Mesendoderm (in vitro differentiated cells): ENCODE measurements around the gene TMEM272.

Experiments used
- DNase-seq: peaks from one replicate; pipeline ENCODE4 v3.0.0; 2013
- H2AK5ac ChIP-seq: 2 replicates; pipeline ENCODE4 v1.6.1; 2013; ENCODE audit warnings: low read length, inconsistent platforms
- H2BK120ac ChIP-seq: 2 replicates; pipeline ENCODE4 v1.6.1; 2013; ENCODE audit warnings: low read depth, mild to moderate bottlenecking, low read length, moderate library complexity, mixed read lengths
- H2BK15ac ChIP-seq: replicated peaks from 2 replicates; pipeline ENCODE4 v1.6.1; 2013; ENCODE audit warnings: low read depth, mild to moderate bottlenecking, moderate library complexity
- H2BK5ac ChIP-seq: 2 replicates; pipeline ENCODE4 v1.6.1; 2013; ENCODE audit warnings: low read length, inconsistent platforms
- H3K18ac ChIP-seq: 2 replicates; pipeline ENCODE4 v1.6.1; 2013; ENCODE audit warnings: mild to moderate bottlenecking, low read length, mixed read lengths
- H3K23ac ChIP-seq: one replicate; pipeline ENCODE4 v1.6.1; 2013; ENCODE audit warnings: low read length
- H3K27ac ChIP-seq: 2 replicates; pipeline ENCODE4 v1.5.1; 2013; ENCODE audit warnings: low read depth, mild to moderate bottlenecking, inconsistent platforms, low read length, moderate library complexity
- H3K27me3 ChIP-seq: 2 replicates; pipeline ENCODE4 v1.6.1; 2013; ENCODE audit warnings: low read length, control low read depth, mild to moderate bottlenecking, inconsistent platforms; ENCODE audit not compliant: insufficient read depth, poor library complexity
- H3K36me3 ChIP-seq: 2 replicates; pipeline ENCODE4 v1.6.1; 2013; ENCODE audit warnings: low read length, inconsistent platforms; ENCODE audit not compliant: control insufficient read depth, insufficient read depth
- H3K4ac ChIP-seq: one replicate; pipeline ENCODE4 v1.6.1; 2013; ENCODE audit warnings: low read depth, mild to moderate bottlenecking, low read length, moderate library complexity
- H3K4me1 ChIP-seq: 2 replicates; pipeline ENCODE4 v1.6.1; 2013; ENCODE audit warnings: low read depth, low read length, inconsistent platforms; ENCODE audit not compliant: control insufficient read depth
- H3K4me2 ChIP-seq: 2 replicates; pipeline ENCODE4 v1.6.1; 2013; ENCODE audit warnings: low read length
- H3K4me3 ChIP-seq: 2 replicates; pipeline ENCODE4 v1.5.1; 2013; ENCODE audit warnings: mild to moderate bottlenecking, low read length
- H3K56ac ChIP-seq: one replicate; pipeline ENCODE4 v1.6.1; 2013; ENCODE audit warnings: low read length
- H3K79me1 ChIP-seq: 2 replicates; pipeline ENCODE4 v1.6.1; 2013; ENCODE audit warnings: low read length, inconsistent platforms
- H3K79me2 ChIP-seq: 2 replicates; pipeline ENCODE4 v1.6.1; 2013; ENCODE audit warnings: mild to moderate bottlenecking, low read length; ENCODE audit not compliant: control insufficient read depth, insufficient read depth
- H3K9ac ChIP-seq: 2 replicates; pipeline ENCODE4 v1.6.1; 2013; ENCODE audit warnings: low read length, inconsistent platforms
- H4K5ac ChIP-seq: one replicate; pipeline ENCODE4 v1.6.1; 2013; ENCODE audit warnings: low read length
- H4K8ac ChIP-seq: one replicate; pipeline ENCODE4 v1.6.1; 2013; ENCODE audit warnings: low read depth, mild to moderate bottlenecking, control low read depth, low read length, moderate library complexity
- WGBS: extraction: QIAGEN DNeasy Blood & Tissue Kit; methylation state at CpG from one replicate; pipeline ENCODE4 v1.1.7; 2013; ENCODE audit warnings: low lambda C conversion rate, missing lambda C conversion rate; ENCODE audit not compliant: insufficient coverage; ENCODE audit errors: extremely low coverage; 5-methylcytosine and 5-hydroxymethylcytosine counted together

Gene TMEM272

DNA sequence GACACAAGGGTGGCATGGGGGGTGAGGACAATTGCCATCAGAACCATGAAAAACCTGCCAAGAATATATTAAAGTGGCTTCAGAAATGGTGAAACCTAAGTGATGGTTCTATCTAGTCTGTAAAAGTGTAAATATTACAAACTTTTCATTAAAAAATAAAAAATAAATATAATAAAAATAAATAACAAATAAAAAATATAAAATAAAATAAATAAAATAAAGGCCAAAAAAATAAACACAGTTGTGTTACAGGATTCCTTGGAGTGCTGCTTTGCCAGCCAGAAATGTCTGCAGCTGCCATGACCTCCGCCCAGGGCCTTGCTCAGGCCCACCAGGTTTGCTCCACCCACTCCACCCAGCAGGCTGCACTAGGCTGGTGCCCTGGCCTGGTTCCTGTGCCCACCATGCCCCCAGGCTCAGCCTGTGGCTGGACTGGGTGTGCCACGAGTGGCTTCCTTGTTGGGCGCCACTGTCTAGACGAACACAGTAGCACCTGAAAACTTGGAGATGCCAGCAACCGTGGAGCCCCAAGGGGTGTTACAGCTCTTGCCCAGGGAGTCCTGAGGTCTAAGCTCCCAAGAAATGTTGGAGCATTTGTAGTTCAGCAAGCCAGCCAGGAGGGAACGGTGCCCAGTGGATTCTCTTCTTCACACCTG, 37.7 kb upstream of the TMEM272 start:
- H3K79me2 ChIP-seq, result no peaks in the 10 kb centered on the region
- no peaks in the 10 kb centered on the region for H3K4me1 ChIP-seq

GRCh38 chr13:51881296-51881695, 36.3 kb upstream of the TMEM272 start:
- WGBS, result no CpG with 5 or more reads among the region's 1 CpG
- Histone ChIP-seq H3K36me3 (no peaks in the 10 kb centered on the region), H3K4me3 (no peak overlapping the region), H3K4ac (no peak overlapping the region), H3K56ac (no peak overlapping the region), H3K79me1 (no peaks in the 10 kb centered on the region), H2BK5ac (no peak overlapping the region), H3K79me2 (no peaks in the 10 kb centered on the region), H4K8ac (no peak overlapping the region), H3K18ac (no peak overlapping the region), H4K5ac (no peak overlapping the region), H2BK15ac (no peak overlapping the region), H3K27ac (no peak overlapping the region), H3K23ac (no peak overlapping the region), H3K9ac (no peak overlapping the region), H3K4me2 (no peak overlapping the region), H2AK5ac (no peak overlapping the region), H3K4me1 (no peaks in the 10 kb centered on the region), H3K27me3 (no peaks in the 10 kb centered on the region), H2BK120ac (no peak overlapping the region)
- no peak for DNase-seq

More for the DNA sequence above, 37.7 kb upstream of the TMEM272 start:
- no peak overlapping the region for H3K9ac ChIP-seq
- DNase-seq, result no peak
- no peak overlapping the region for H2BK5ac ChIP-seq
- H3K4me2 ChIP-seq, result no peak overlapping the region
- no peaks in the 10 kb centered on the region for H3K27me3 ChIP-seq
- H2BK15ac ChIP-seq, result no peak overlapping the region
- no peak overlapping the region for H3K27ac ChIP-seq
- no peak overlapping the region for H3K18ac ChIP-seq
- no peak overlapping the region for H2AK5ac ChIP-seq
- no CpG with 5 or more reads among the region's 6 CpGs for whole genome bisulfite sequencing
- no peaks in the 10 kb centered on the region for H3K36me3 ChIP-seq
- H4K5ac ChIP-seq, result no peak overlapping the region
- H3K23ac ChIP-seq, result no peak overlapping the region
- H3K56ac ChIP-seq, result no peak overlapping the region
- H2BK120ac ChIP-seq, result no peak overlapping the region
- no peak overlapping the region for H3K4ac ChIP-seq
- H3K79me1 ChIP-seq, result no peaks in the 10 kb centered on the region
- no peak overlapping the region for H3K4me3 ChIP-seq
- H4K8ac ChIP-seq, result no peak overlapping the region

GRCh38 chr13:51879133-51879532, 34.2 kb upstream of the TMEM272 start:
- Histone ChIP-seq H3K79me2 (no peaks in the 10 kb centered on the region), H2BK120ac (no peak overlapping the region), H3K4me2 (no peak overlapping the region), H3K9ac (no peak overlapping the region), H2BK15ac (no peak overlapping the region), H2AK5ac (no peak overlapping the region), H3K36me3 (no peaks in the 10 kb centered on the region), H3K27me3 (no peaks in the 10 kb centered on the region), H3K4me3 (no peak overlapping the region), H4K8ac (no peak overlapping the region), H3K18ac (no peak overlapping the region), H3K56ac (no peak overlapping the region), H3K4ac (no peak overlapping the region), H3K23ac (no peak overlapping the region), H4K5ac (no peak overlapping the region), H3K4me1 (no peaks in the 10 kb centered on the region), H3K27ac (no peak overlapping the region), H3K79me1 (no peaks in the 10 kb centered on the region), H2BK5ac (no peak overlapping the region)
- WGBS, result no CpG with 5 or more reads among the region's 4 CpGs
- peak; percentile 3 for DNase-seq

DNA sequence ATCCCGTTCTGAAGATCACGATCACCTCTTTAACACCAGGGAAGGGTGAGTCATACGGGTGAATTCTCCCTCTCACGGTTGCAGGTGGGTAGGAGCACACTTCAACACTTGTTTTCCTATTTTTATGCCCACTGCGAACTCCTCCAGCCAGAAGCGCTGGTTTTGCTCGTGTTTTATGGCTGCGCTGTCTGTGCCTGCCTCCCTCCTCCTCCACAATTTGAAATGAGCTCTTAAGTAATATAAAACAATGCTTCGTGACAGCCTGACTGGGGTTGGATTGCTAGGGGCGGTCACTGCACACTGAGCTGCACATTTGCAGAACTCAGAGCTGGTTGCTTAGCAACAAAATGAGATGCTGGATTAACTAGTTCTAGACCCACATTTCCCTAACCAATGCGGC, 29.7 kb upstream of the TMEM272 start:
- Histone ChIP-seq H3K27ac (no peak overlapping the region), H3K4me3 (no peak overlapping the region)
- WGBS, result no CpG with 5 or more reads among the region's 11 CpGs

DNA sequence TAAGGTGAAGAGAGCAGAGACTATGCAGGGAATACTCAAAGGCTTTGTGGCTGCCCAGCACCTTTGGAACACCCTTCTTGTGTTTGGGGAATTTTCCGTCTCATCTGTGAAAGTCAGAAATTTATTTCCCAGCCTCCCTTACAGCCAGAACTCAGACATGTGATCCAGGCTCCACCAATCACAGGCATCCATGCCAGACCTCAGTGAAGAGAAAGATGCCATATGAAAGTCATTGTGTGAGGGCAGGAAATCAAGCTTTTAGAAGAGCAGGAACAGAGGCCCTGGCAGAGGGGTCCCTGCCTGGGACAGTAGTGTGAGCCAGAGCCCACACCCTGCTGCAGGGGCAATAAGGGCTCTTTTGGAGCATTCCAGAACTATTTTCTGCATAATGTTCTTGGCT, 28.9 kb upstream of the TMEM272 start:
- Histone ChIP-seq H3K4ac (no peak overlapping the region), H3K79me2 (no peaks in the 10 kb centered on the region), H3K4me1 (no peaks in the 10 kb centered on the region), H2BK5ac (no peak overlapping the region), H2BK120ac (no peak overlapping the region), H3K79me1 (no peaks in the 10 kb centered on the region), H3K18ac (no peak overlapping the region), H2BK15ac (no peak overlapping the region), H3K56ac (no peak overlapping the region), H2AK5ac (no peak overlapping the region), H4K8ac (no peak overlapping the region), H3K9ac (no peak overlapping the region), H3K27me3 (no peaks in the 10 kb centered on the region), H4K5ac (no peak overlapping the region), H3K36me3 (no peaks in the 10 kb centered on the region), H3K23ac (no peak overlapping the region), H3K27ac (no peak overlapping the region), H3K4me2 (no peak overlapping the region), H3K4me3 (no peak overlapping the region)
- DNase-seq, result no peak
- no CpG with 5 or more reads among the region's 1 CpG for WGBS

More for the DNA sequence above, 29.7 kb upstream of the TMEM272 start:
- Histone ChIP-seq H3K9ac (no peak overlapping the region), H3K36me3 (no peaks in the 10 kb centered on the region), H2AK5ac (no peak overlapping the region), H3K4me1 (no peaks in the 10 kb centered on the region), H2BK120ac (no peak overlapping the region), H2BK15ac (no peak overlapping the region), H3K79me1 (no peaks in the 10 kb centered on the region), H3K56ac (no peak overlapping the region), H3K27me3 (no peaks in the 10 kb centered on the region), H3K23ac (no peak overlapping the region), H3K79me2 (no peaks in the 10 kb centered on the region), H3K4ac (no peak overlapping the region), H3K18ac (no peak overlapping the region), H2BK5ac (no peak overlapping the region), H4K5ac (no peak overlapping the region), H3K4me2 (no peak overlapping the region), H4K8ac (no peak overlapping the region)
- no peak for DNase-seq
